IPS-18c (cell line): Measurements from ENCODE around the gene ABLIM1.
"Not testable (repeated sequence)": the region's sequence is repeated elsewhere in the genome, so short reads cannot be mapped to it uniquely, and the experiment has no call there.

Experiments used
- H3K4me3 ChIP-seq: 2 replicates; pipeline ENCODE4 v1.7.0; 2013; ENCODE audit warnings: low read depth, mild to moderate bottlenecking, low read length, moderate library complexity; ENCODE audit not compliant: insufficient read depth
- H3K9me3 ChIP-seq: one replicate; pipeline ENCODE4 v1.6.1; 2013; ENCODE audit warnings: mild to moderate bottlenecking, low read length, moderate library complexity; ENCODE audit not compliant: control insufficient read depth, insufficient read depth

Gene ABLIM1

DNA sequence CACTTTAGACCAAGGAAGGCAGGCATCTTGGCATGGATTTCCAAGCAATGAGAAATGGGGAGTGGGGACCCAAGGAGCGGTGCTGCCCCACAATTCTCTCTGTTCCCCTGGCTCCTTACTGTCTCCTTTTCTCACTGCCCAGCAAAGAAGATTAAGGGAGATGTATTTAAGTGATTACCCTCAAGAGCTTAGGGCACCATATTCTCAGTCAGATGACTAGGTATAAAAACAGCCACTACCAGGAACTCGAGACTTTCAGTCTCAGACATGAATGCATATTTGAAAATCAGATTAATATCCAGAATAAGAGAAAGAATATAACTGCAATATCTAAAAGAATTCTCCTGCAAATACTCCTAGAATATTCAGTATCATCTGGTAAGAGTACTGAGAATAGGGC, at the start of gene ABLIM1:
ABLIM1 (minus strand) TSS at position 101 of the 400 bp plus-strand sequence; CDS start at position 26, 75 bp downstream.
- no peaks in the 10 kb centered on the region for H3K9me3 ChIP-seq
- H3K4me3 ChIP-seq = no peak within 1 kb of the TSS

DNA sequence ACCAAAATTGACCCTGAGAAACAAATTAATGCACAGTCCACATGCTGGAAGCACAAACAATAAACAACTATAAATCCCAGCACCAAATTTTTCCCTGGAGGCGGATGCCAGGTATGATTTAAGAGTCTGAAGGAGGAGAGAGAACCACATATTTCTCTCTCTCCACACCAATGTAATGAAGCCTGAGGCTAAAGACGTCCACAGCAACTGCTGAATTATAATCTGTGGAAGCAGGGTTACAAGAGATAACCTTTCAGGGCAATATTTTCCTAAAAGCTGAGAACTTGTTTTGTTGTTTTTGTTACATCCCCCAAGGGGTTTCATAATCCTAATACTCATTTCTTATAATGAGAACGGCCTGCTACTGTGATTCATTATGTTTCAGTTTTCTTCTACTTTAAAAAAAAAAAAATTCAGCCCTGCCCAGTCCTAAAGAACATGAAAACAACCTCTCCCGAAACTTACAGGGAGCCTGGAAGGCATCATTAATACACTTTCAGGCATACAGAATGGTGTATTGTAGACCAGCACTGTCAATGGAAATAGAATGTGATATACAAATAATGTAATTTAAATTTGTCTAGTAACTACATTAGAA, 48.5 kb upstream of the ABLIM1 start:
- H3K4me3 ChIP-seq = no peak overlapping the region
- no peaks in the 10 kb centered on the region for H3K9me3 ChIP-seq

DNA sequence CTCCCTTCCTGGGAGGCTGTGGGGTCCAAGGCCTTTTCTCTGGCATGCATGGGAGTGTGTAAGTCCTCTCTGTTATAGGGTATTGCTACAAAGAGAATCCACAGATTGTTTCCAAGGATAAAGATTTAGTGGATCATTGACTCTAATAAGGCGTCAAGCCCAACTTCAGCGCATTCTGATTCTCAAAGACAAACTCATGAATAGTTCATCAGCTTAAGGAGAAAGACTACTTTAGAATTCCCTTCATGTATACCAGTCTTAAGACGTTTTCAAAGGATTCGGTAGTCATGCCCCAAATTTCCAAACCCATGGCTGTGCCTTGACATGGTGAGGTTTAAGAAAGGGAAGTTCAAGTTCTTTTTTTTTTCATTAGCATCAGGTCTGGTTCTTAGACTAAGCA, 46.6 kb upstream of the ABLIM1 start:
- H3K4me3 ChIP-seq = no peak overlapping the region
- H3K9me3 ChIP-seq = no peaks in the 10 kb centered on the region

DNA sequence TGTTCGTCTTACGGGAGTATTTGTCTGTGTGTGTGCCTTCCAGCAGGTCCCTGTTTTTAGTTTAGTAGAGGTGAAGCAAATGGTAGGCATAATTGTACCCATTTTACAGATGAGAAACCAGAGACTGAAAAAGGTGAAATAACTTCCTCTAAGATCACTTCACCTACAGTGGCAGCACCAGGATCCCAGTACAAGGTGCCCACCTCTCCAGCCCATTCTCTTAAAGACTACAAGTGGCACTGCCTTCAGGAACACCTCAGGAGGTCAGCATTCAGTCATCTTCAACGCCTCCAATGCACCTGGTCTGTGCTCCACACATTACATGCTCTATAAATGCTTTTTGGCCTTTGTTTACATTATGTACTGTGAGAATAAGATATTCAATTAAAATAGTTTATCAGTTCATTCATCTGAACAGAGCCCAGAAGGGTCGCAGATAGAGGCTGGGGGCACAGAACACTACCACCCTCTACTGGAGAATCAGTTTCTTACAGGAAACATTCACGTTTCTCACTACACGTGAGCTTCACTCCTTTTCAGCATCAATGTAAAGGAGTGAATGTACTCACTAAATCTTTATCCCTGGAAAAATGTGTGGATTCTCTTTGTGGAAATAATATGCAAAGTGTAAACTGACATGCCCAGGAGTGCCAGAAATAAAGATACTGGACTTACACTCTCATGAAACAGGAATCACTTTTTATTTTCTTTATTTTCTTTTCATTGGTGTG, 45.5 kb upstream of the ABLIM1 start:
- no peak overlapping the region for H3K4me3 ChIP-seq
- no peaks in the 10 kb centered on the region for H3K9me3 ChIP-seq

DNA sequence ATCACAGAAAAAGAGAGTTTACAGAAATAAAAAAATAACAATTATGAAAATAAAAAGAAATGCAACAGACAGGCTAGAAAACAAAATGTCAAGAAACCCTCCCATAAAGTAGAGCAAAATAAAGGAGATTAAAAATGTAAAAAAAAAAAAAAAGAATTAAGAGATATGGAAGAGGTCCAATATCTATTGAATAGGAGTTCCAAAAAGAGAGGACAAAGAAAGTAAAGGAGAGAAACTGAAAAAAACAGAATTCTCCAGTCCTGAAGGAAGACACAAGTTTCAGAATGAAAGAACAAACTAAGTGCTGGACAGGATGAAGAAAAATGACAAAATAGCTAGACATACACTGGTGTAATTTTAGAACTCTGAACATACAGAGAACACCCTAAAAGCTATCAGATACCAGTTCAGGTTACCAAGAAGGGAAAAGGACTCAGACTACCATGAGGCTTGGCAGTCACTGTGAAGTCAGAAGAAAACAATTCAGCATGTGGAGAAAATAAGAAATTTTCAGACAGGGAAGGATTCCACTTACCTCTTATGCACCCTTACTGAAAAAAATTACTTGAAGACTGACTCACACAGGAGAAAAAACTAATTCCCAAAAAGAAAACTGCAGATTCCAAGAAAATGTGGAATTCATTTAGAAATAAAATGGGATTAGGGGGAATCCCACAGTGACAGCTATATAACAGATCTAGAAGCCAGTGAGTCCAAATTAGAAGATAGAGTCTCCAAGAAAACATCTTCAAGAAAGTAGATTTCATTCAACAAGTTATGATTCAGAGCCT, 40.4 kb upstream of the ABLIM1 start:
- no peak overlapping the region for H3K4me3 ChIP-seq

DNA sequence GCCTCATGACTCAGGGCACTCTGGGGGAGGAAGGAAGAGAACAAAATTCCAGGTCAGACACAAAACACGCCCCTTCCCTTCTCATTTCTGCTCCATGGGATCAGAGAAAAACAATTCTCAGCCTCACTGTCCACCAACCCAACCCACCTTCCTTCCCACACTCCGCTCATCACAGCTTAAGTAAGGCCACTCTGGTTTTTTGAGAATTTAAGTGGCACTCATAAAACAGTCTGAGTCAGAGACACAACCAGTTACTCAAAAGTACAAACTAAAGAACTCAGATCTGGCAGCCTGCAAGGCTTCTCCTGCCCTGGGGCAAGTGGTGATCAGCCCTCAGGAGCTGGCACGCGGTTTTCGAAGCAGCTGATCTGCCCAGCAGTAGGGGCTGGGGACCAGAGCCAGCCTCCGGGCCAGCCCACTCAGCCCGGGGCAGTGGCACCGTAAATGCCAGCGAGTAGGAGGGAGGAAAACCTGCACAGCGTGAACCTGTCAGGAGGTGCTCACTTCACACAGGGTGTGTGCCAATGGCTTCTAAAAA, 39.1 kb upstream of the ABLIM1 start:
- H3K9me3 ChIP-seq = no peaks in the 10 kb centered on the region
- H3K4me3 ChIP-seq = no peak overlapping the region

More for the DNA sequence above, 40.4 kb upstream of the ABLIM1 start:
- no peaks in the 10 kb centered on the region for H3K9me3 ChIP-seq

DNA sequence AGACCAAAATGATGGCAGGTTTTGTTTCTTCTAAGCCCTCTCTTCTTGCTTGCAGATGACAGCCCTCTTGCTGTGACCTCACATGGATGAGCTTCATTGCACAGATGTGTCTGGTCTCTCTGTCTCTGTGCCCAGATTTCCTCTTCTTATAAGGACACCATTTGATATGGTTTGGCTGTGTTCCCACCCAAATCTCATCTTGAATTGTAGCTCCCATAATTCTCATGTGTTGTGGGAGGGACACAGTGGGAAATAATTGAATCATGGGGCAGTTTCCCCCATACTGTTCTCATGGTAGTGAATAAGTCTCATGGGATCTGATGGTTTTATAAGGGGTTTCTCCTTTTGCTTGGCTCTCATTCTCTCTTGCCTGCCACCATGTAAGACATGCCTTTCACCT, 38.2 kb upstream of the ABLIM1 start:
- H3K9me3 ChIP-seq, H3K4me3 ChIP-seq: not testable (repeated sequence)

DNA sequence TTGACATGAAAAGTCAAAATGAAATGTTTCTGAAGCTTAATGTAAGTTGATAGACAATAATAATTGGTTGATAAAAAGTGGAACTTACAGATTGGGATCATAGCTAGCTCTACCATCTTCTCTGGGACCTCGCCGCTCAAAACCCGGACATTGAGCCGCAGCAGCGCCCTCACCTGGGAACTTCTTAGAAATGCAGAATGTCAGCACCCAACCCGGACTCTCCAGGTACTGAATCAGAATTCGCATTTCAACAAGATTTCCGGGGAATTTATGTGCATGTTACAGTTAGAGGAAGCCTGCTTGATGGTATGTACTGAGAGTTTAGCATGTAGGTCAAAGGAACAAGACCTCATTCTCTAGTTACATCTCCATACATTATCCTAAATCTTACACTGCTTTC, 36.7 kb upstream of the ABLIM1 start:
- H3K4me3 ChIP-seq = no peak overlapping the region

DNA sequence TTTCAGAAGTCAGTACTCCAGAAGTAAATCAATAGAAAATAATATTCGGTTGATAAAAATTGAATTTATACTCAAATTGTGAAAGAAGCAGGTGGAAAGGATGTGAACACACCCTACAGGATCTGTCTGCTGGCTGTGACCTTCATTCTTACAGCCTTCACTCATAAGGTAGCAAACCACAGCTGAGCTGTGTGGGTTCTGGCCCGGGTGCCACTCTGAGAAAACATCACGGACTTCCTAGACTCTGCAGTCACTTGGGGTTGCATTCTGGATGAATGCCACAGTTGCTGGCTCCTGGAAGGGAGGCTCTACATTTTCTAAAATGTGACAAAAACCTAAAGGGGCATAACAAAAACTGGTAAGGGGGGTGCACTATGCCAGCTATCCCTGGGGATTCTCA, 36.0 kb upstream of the ABLIM1 start:
- Histone ChIP-seq H3K9me3 (no peaks in the 10 kb centered on the region), H3K4me3 (no peak overlapping the region)

More for the DNA sequence above, 36.7 kb upstream of the ABLIM1 start:
- no peaks in the 10 kb centered on the region for H3K9me3 ChIP-seq

DNA sequence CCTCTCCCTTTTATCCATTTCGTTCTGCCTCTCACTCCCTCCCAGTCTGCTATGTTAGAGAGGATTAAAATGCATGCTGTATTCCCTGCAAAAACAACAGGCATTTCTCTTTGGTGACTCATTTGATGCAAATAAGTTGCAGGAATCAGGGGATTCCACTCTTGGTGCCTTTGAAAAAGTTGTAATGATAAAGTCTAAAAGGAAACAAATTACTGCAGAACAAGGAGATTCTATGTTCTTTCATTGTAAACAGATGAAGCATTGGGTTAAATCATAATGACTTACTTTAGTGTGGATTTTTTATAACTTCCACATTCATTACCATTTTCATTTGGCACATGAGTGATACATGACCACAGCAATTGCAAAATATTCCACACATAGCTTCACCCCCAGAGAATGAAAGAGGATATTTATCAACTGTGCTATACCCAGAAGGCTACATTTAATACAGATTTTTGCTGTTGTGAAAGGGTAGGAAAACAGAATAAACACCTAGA, 33.4 kb upstream of the ABLIM1 start:
- Histone ChIP-seq H3K4me3 (no peak overlapping the region), H3K9me3 (no peaks in the 10 kb centered on the region)

DNA sequence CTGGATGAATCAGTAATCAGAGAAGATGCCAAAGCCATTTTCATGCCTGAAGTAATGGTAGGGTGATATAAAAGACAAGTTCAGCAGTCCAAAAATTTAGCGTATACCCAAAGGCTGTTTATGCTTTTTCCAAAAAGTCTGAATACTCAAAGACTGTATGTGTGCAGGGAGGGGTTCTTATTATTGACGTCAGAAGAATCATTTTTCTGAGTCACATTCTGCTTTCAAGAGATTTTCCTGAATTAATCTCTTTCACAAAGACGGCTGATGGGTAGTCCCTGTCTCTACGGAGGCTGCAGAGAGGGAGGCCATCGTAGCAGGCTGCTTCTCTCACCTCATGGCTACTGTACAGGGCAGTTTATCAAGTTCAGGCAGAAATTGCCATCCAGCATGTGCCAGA, 30.7 kb upstream of the ABLIM1 start:
- Histone ChIP-seq H3K9me3 (no peaks in the 10 kb centered on the region), H3K4me3 (no peak overlapping the region)

DNA sequence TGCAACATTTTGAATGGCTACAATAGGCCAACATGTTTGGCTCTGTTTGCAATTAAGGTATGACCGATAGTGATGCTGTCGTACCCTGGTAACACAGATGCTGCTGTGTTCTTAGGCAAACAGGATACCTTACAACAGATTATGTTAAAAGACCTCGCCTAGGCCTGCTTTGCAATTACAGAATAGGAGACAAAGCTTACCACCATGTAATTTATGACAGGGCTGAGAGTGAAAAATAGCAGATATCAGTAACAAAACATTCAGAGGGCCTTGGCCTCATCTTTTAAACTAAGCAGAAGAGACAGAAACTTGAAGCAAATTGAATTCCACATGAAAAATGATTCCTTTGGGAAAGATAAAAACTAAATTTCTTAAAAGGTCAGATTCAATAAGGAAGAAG, 29.4 kb upstream of the ABLIM1 start:
- Histone ChIP-seq H3K9me3 (no peaks in the 10 kb centered on the region), H3K4me3 (no peak overlapping the region)

DNA sequence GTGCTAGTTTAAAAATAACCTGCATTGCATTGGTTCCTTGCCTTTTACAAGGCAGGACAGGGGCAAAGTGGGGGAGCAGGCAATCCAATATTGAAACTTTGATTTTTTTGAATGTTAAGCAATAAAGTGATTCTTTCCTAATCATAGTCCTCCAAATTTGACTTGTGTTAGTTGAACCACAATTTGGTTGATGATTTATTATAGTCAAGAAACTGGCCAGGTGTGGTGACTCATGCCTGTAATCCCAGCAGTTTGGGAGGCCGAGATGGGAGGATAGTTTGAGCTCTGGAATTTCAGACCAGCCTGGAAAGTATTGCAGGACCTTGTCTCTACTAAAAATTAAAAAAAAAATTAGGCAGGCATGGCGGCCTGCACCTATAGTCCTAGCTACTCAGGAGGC, 27.9 kb upstream of the ABLIM1 start:
- no peak overlapping the region for H3K4me3 ChIP-seq

DNA sequence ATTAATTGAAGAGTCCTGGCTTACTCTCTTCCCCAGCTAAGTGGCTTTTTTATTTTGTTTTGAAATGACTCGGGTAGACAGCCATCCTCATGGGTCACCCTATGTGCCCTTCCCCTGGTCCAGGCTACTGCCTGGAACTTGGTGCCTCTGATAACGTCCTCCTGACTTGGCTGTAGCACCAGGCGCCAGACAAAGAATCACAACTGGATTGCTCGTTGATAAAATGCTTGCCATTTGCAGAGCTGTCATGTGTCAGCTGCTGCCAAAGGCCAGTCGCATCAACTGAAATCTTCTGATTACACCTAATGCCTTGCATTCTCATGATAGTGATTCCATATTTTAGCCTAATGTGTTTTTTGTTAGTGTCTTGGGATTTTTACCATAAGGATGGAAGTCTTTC, 27.4 kb upstream of the ABLIM1 start:
- no peaks in the 10 kb centered on the region for H3K9me3 ChIP-seq
- H3K4me3 ChIP-seq = no peak overlapping the region

More for the DNA sequence above, 27.9 kb upstream of the ABLIM1 start:
- no peaks in the 10 kb centered on the region for H3K9me3 ChIP-seq

DNA sequence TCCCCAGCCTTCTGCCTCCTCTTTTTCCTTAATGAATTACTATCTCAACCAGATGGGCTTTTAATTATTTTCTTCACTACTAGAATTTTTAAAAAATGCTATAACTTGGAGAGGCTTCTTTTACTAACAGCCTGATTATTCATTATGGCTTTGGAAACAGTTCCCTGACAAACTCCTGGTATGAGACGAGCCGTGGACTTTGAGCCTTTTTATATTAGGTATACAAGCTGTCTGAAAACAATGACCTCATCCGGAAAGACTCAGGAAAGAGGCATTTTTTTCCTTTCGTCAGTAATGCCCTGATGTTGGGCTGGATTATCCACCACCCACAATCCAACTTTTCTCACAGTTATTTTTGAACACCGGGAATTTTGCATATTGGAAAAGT, 26.7 kb upstream of the ABLIM1 start:
- H3K4me3 ChIP-seq = no peak overlapping the region

DNA sequence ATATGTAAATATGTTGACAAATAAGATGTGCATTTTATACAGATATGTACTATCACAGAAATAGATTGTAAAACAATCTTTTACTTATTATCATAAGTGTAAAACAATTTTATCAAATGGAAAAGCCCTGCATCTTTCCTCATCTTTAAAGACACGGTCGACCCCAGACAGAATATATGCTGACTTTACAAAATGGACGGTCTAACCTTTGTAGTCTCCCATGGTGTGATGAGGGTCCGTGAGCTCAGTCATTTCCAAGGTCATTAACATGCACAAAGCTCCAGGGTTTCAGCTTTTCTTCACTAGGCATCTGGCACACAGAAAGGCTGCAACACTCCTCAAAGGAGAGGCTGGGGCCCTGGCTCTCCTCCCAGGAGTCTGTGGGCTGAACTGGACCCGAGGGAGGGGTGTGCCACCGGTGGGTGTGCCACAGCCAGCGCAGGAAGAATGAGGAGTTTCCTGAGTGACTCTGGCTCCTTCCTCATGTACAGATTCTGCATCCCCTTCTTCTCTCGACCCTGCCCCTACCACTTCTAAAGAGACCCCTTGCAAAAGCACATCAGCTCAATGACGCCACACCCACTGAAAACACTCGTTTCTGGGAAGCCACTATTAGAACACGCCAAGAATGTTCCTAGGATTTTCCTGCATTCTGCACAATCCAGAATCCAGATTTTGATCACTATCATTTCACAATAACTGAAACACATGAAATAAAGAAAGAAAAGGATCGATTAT, 26.2 kb upstream of the ABLIM1 start:
- Histone ChIP-seq H3K4me3 (no peak overlapping the region), H3K9me3 (no peaks in the 10 kb centered on the region)

More for the DNA sequence above, 26.7 kb upstream of the ABLIM1 start:
- no peaks in the 10 kb centered on the region for H3K9me3 ChIP-seq

DNA sequence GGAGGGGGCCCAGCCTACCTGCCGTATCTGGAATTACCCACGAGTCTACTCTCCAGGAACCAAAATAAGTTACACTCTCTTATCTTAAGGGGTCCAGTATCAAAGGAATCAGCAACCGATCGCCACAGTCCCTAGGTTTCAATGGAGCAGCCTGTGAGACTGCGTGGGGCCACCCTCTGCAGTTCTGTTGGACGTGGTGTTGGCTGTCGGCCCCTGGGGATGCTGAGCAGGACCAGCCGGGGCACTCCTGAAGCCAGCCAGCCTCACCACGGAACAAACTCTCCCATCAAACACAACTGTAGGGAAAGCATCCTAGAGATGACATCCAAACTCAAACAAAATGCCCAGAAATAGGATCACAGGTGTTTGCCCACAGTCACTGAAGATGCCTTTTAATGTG, 25.5 kb upstream of the ABLIM1 start:
- Histone ChIP-seq H3K4me3 (no peak overlapping the region), H3K9me3 (no peaks in the 10 kb centered on the region)
